Hematopoietic multipotent progenitor cell (in vitro differentiated cells): ENCODE results near the gene ATP1B4. TPM values are rescaled to one million over a fixed set of nuclear protein-coding genes. Genes with fewer than 3 reads are reported as not detected.

Experiments used
- DNase-seq, 3 donors: peaks; one replicate each; pipeline ENCODE4 v3.0.0-alpha.2; 2011 to 2015; ENCODE audit warnings: low read depth in 2 of 3, low spot score in 2 of 3
- total RNA-seq: library from RNA; depleted of rRNA; stranded (reverse); fragments of >200 nt; gene quantifications from one replicate; pipeline ENCODE4 v1.2.3, GENCODE V29; 2012

The ATP1B4 gene
- total RNA-seq, 1 donor, result not detected

DNA sequence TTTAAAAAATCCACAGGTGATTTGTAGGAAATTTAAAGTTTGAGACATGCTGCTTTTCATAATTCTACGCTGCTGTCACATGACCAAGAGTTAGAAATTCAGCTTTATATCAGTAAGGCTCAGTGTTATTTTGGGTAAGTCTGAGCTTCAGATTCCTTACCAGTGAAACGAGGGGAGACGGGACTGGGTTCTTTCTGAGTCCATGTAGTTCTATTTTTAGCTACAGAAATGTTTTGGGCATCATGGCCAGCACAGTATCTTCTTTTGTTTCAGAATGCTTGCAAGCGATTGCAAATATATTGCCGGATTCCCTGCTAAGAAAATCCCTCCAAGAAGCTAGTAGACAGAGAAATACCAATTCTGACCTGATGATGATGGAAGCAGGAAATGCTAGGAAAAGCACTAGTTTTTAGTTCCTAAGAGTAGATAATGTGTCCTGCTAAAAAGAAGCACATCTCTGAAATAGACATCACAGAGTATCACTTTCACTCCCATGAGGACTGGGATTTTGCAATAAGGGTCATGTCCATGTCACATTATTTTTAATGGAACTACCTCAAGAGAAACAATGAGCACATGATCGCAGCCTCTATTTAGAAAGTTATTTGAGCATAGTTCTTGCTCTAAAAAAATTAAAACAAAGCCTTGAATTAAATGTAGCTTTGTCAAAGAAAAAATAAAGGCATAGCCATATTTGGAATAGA is 10.9 kb downstream of the ATP1B4 start:
- no peak for DNase-seq

DNA sequence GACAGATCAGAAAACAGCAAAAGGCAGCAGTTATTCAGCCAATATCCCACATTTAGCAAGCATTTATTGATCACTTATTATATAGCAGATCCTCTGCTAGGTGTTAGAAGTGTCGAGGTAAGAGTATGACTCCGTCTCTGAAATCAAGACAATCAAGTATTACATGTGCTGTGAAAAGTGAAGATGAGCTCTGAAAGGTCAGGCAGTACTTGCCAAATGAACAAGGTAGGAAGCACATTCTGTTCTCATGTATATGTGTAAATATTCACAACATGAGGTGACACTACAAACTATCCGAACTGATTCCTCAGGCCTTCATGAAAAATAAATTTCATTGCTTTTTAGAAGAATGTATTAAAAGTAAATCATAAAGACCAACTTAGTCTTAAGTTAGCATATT is 15.3 kb downstream of the ATP1B4 start:
- no peak for DNase-seq

- no peak for DNase-seq
These were observed 15.8 kb downstream of the ATP1B4 start for GRCh38 chrX:120377715-120378114.

- DNase-seq, result no peak
These were observed 16.7 kb downstream of the ATP1B4 start for GRCh38 chrX:120378570-120378969.

- DNase-seq, result no peak
These were observed 18.2 kb downstream of the ATP1B4 start for GRCh38 chrX:120379937-120380681.

GRCh38 chrX:120380699-120381098 is 18.8 kb downstream of the ATP1B4 start:
- DNase-seq, result peak in 2 of 3 donors; percentile 47 to 78

GRCh38 chrX:120401301-120401700 is 39.4 kb downstream of the ATP1B4 start:
- DNase-seq, result no peak

GRCh38 chrX:120402369-120402768 is 40.5 kb downstream of the ATP1B4 start:
- no peak for DNase-seq

GRCh38 chrX:120406638-120407037 is 44.7 kb downstream of the ATP1B4 start:
- DNase-seq, result no peak

DNA sequence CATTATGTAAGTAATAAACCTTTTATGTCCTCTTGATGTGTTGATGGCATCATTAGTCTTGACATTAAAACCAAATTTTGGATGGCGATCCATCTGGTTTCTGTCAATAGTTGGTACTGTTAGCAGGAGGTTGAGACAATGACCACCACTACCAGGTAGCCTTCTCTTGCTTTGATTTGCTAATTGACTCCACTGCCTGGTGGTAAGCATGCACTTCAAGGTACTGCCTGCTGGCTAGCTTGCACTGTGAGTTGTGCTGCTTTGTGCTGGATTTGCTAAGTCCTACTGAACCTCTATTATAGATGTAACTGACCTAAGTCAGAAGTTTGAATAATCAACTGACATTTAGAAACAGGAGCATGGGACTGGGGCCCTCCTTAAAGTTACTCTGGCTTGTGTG is 46.3 kb downstream of the ATP1B4 start:
- DNase-seq, result no peak

DNA sequence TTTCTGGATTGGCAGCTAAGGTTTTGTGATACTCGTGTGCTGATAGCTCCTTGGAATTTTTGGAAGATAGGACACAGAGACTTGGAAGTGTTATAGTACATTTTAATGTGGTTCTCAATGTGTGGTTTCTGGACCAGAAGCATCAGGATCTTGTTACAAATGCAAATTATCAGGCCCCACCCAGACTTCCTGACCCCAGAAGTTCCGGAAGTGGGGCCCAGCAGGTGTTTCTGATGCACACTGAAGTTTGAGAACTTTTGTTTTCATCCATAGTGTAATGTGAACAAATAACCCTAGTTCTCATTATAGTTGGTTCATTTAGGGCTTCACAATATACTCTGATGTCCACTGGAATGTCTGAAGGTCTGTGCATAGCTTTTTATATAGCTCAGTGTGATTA is 57.6 kb downstream of the ATP1B4 start:
- DNase-seq, result peak in 2 of 3 donors; percentile 58 to 82

DNA sequence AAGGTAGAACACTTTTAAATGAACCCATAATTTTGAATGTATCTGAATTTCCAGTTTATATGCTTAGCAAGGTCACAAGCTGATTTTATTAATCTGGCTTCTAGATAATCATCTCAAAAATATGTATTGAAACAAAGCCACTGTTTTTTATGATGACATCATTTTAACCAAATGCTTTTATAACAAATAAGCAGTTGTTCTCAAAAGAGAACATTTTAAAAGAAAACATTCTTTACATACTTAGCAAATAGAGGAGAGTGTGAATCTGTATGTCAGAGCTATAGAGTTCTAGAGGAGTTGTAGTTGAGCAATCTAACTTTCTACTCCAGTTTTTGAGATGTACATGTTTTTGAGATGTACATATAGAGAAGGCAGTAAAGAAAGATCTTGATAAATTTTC is 64.7 kb downstream of the ATP1B4 start:
- no peak for DNase-seq

DNA sequence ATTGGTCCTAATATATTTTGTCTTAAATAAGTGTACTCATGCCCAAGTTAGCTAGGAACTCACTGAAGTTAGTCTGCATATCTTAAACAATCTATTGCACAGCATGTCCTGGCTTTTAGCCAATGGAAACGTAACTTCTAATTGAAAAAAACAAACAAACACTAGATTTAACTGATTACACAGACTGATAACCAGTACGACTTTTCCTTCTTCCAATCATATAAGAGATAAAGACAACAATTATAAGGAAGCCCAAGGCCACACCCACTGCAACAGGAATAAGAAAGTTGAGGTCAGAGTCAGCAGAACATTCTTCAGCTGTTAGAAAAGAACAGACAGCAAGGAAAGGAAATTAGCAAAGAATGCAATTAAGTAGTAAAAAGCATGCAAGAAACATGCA is 66.4 kb downstream of the ATP1B4 start:
- DNase-seq, result peak in 1 of 3 donors; percentile 39

DNA sequence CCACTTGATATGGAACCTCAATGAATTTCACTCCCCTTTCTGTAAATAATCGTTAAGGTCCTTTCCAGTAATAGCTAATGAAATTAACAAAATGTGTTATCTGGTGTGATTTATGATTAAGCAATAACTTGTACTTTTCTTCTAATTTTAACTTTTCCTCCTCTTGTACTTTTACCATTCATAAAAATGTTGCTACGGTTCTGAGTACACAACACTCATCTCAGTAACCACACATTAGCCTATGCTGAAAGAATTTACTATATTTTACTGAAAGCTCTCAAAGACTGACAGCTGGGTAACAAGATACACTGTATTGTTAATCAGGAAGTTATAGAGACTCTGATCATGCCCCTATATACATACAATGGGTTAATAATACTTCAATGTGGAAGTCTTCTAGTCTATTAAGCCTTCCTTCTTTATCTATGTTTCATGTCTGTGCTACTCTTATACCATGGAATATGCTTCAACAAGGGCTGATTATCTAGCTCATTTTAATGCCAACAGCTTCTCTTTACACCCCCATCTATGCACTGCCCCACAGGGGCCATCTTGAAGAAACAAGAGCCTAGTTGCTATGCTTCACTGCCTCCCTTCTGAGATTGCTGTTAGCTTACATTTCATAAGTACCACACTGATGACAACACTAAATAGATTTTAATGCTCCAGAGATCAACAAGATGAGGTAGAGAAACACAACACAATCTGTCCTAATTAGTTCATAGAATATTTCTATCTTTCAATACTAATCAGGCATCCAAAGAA is 68.1 kb downstream of the ATP1B4 start:
- DNase-seq, result no peak

Other genes with a start within 250 kb of the ATP1B4 start
- gene RHOXF1, start 246.2 kb upstream of the ATP1B4 start, total RNA-seq, result not detected
- not detected for gene RHOXF2, start 203.5 kb upstream of the ATP1B4 start, total RNA-seq
- gene ZBTB33, start 111.3 kb upstream of the ATP1B4 start, total RNA-seq, result 10.8 TPM
- not detected for gene TMEM255A, start 50.6 kb upstream of the ATP1B4 start, total RNA-seq
- 135 TPM for gene LAMP2, start 107.2 kb downstream of the ATP1B4 start, total RNA-seq
- gene CUL4B, start 198.9 kb downstream of the ATP1B4 start, total RNA-seq, result 8.1 TPM
- gene MCTS1, start 242.0 kb downstream of the ATP1B4 start, total RNA-seq, result 7.3 TPM